GM21423 (cell line): ENCODE data around the gene CARHSP1.
A peak's percentile ranks its signal among the peaks of the same experiment; 100 is the strongest.
"Not testable (repeated sequence)": the region's sequence is repeated elsewhere in the genome, so short reads cannot be mapped to it uniquely, and the experiment has no call there.

ENCODE experiments used
- ATAC-seq: cut with Tn5 transposase; IDR thresholded peaks from one replicate; pipeline ENCODE4 v1.9.1; 2021; ENCODE audit warnings: mild to moderate bottlenecking, moderate library complexity; ENCODE audit not compliant: unreplicated experiment

CARHSP1 gene

GRCh38 chr16:8868416-8869211 lies at the start of gene CARHSP1:
Gene CARHSP1 (minus strand): TSS chr16:8869006. CDS start chr16:8859328, 9,678 bp downstream.
- ATAC-seq = peak; percentile 63

DNA sequence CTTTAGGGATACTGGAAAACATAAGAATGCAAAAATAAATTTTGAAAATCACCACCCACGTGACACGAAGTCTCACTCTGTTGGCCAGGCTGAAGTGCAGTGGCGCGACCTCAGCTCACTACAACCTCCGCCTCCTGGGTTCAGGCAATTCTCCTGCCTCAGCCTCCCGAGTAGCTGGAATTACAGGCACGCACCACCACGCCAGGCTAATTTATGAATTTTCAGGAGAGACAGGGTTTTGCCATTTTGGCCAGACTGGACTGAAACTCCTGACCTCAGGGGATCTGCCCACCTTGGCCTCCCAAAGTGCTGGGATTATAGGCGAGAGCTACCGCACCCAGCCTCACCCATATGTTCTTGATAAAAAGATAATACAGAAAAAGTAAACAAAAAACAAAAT lies 48.5 kb upstream of the CARHSP1 start:
- ATAC-seq = not testable (repeated sequence)

- ATAC-seq = no peak
These were observed 47.9 kb upstream of the CARHSP1 start for GRCh38 chr16:8916541-8917225.

- ATAC-seq = no peak
These were observed 47.0 kb upstream of the CARHSP1 start for GRCh38 chr16:8915722-8916301.

DNA sequence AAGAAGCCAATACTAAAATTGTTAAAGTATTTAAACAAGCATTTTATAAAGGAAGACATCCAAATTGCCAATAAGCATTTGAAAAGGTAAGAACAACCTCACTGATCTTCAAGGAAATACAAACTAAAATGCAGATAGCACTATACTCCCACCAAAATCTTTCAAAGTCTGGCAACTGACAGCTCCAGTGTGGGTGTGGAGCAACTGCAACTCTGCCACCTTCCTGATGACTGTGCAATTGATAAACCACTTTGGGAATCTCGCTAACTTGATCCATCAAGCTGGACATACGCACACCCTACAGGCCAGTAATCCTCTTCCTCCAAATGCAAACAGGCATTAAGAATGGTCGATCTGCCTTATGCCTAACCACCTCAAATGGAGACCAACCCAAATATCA lies 45.3 kb upstream of the CARHSP1 start:
- ATAC-seq = no peak

DNA sequence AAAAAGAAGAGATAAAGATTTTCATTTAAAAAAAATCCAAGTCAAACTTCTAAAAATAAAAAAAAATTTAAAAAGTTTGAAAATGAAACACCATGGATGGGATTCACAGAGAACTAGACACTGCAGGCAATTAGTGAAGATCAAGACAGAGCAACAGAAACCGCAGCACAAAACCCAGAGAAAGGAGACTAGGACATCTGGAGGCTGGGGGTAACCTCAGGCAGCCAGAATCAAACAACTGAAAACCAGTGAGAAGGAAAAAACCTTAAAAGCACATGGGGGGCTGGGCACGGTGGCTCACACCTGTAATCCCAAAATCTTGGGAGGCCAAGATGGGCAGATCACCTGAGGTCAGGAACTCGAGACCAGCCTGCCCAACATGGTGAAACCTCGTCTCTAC lies 44.0 kb upstream of the CARHSP1 start:
- no peak for ATAC-seq

DNA sequence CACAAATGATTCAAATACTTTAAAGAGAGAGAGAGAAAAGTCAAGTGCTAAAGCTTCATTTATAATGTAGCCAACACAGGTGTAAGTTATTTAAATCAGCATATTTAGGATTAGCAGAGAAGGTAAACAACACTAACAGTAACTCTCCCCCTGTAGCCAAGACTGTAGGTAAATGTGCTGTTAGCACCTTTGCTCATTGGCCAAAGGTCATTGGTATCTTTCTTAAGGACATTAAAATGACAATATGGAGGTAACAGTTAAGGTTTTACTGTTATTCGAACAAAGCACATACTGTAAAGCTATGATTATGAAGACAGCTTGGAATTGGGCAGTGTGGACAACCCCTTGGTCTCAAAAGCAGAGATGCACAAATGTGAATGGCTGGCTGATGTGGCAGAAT lies 42.0 kb upstream of the CARHSP1 start:
- no peak for ATAC-seq

GRCh38 chr16:8908810-8909468 lies 40.1 kb upstream of the CARHSP1 start:
- ATAC-seq = no peak

GRCh38 chr16:8907096-8907495 lies 38.3 kb upstream of the CARHSP1 start:
- no peak for ATAC-seq

DNA sequence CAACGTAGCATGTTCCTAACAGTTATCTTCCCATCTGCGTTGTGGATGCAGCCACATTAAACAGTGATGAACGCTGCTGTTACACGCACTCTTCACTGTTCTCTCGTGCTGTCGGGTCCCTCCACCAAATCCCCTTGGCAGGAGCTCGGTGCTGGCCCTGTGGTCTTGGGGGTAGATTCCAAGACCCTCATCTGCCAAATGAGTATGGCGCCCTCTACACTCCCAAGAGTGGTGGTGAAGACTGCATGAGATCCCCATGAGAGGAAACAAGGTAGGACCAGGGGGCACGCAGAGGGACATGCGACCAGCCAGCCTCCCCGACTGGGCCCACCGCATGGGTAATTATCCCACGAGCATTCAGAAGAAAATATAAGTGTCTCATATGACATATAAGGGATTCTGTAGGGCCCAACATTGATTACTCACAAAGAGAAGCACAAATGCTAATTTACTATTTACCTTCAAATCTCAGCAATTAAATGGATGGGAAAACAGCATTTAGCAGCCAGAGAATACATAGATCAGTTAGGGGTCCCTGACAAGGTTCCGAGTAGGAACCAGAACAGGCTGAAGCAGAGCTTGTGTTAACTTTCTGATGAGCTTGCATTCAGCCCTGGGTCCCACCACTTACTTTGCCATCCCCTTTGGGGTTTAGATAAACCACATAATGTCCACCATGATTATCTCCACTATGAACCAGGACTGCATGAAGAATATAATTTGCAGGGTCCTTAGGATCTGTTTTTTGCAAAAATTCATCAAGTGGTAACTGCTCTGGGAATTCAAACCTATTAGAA lies 37.2 kb upstream of the CARHSP1 start:
- no peak for ATAC-seq

- ATAC-seq = no peak
These were observed 36.5 kb upstream of the CARHSP1 start for GRCh38 chr16:8905168-8905762.

GRCh38 chr16:8904018-8904430 lies 35.2 kb upstream of the CARHSP1 start:
- ATAC-seq = no peak

DNA sequence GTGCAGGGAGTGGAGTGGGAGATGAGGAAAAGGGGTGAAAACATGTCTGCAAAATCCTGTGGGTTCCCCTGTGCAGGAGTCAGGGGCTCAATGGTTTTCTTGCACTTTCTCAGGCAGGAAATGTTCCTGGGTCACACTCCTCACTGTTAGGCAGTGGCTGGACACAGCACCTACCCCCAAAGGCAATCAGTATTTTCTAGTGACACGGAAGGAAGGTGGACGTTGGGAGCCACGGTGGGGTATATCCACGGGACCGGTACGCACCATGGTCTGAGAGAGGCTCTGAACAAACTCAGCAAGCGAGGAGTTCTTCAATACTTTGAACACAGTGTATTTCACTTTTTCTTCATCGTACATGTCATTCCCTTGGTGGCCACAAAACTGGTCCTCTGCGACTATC lies 34.2 kb upstream of the CARHSP1 start:
- ATAC-seq = no peak

GRCh38 chr16:8901320-8901861 lies 32.6 kb upstream of the CARHSP1 start:
- no peak for ATAC-seq

DNA sequence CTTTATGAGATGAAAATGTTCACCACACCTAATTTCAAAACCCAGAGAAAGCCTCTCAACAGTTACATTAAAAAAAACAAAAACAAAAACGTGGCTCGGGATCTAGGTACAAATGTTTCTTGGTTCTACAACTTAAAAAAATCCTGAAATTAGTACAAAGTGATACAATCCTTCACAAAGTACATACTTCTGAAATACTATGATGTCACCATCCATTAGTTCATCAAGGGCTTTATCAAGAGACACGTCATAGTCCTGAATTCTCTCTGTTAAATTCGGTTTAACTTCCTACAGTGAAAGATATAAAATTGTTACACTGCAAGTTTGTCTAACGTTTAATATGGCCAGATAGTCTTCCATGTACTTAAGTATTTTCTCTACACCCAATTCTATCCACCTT lies 31.5 kb upstream of the CARHSP1 start:
- ATAC-seq = no peak

- peak; percentile 46 for ATAC-seq
These were observed 31.0 kb upstream of the CARHSP1 start for GRCh38 chr16:8899709-8900317.

- ATAC-seq = no peak
These were observed 30.0 kb upstream of the CARHSP1 start for GRCh38 chr16:8898660-8899318.

DNA sequence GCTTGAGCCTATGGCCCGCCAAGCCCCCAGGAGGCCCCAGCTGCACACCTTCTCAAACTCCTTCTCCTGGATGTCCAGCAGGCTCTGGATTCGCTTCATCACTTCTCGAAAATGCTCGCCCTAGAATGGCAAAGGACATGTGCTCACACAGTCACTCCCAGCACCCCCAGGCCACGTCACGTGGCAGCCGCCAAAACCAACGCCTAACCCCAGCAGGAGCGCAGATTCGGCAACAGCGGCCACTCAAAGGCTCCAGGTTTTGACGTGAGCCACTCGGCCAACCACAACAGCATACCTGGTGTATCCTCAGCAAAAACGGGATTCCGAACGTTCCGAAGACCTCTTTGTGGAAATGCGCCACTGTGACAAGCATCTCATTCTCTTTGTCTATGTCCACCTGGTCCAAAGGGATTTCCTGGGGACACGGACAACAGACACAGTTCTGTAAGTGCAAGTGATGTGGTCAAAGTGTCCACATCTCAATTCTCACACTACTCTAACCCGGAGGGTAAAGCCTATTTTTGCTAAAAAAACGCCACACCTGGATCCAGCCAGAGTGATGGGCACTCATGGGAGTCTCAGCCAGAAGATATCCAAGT lies 26.0 kb upstream of the CARHSP1 start:
- ATAC-seq = no peak
